HG02678 (cell line): Measurements from ENCODE around the gene RAP2A.
A peak's percentile ranks its signal among the peaks of the same experiment; 100 is the strongest.

Experiments used
- ATAC-seq: cut with Tn5 transposase; IDR thresholded peaks from one replicate; pipeline ENCODE4 v1.9.1; 2021; ENCODE audit warnings: mild to moderate bottlenecking, moderate library complexity; ENCODE audit not compliant: unreplicated experiment

RAP2A gene

GRCh38 chr13:97492684-97493371 is 58.9 kb downstream of the RAP2A start:
- ATAC-seq = peak; percentile 12

DNA sequence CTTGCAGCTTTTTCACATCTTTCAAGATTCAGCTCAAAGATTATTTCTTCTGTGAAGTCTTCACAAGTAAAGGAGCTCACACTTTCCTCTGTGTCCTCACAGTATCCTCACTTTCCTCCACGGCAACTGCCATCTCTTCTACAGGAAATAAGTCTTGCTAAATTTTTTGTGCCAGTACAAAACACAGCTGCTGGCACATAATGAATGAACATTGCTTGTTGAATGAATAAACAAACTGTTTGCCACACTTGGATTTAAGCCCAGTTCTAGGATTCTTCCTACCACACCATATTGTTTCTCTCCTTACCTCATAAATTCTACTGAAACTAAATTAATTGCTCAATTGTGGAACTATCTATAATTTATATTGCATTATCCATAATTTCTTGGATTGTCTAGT is 59.5 kb downstream of the RAP2A start:
- ATAC-seq = no peak

DNA sequence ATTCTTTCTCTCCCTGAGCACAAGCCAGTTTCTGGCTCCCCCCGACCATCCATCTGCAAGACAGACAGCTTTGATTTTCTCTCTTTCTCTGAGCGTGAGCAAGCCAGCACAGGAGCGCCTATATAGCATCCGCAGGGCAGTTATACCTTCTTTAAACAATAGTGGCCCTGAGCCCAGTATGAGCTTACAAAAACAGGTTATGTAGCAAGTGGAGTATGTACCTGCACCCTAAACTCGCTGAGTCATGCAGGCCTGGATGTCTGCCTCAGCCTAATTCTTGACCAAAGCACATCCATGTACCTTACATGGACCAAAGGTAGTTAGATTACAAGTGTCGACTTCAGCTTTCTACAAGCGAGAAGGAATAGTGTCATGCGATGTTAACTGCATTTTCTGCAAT is 61.7 kb downstream of the RAP2A start:
- ATAC-seq = no peak

- ATAC-seq = no peak
Observed at GRCh38 chr13:97496511-97496910, 62.5 kb downstream of the RAP2A start.

GRCh38 chr13:97497400-97497799 is 63.4 kb downstream of the RAP2A start:
- no peak for ATAC-seq

DNA sequence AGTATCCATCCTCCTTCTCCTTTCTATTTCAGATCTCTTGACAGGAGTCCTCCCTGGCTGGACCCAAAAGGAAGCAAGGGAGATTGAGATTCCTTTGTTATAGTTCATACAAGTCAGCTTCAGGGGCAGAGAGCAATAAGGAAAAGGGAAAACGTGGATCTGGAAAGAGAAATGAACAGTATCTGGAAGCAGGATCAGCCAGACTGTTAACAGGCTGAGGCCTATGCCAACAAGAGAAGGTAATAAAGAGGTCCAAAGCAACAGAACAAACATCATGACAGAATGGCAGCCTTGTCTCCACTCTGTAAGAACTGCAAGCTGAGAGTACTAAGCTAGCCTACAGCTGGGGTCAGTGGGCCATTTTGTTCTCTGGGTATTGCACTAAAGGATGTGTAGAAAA is 64.5 kb downstream of the RAP2A start:
- no peak for ATAC-seq

DNA sequence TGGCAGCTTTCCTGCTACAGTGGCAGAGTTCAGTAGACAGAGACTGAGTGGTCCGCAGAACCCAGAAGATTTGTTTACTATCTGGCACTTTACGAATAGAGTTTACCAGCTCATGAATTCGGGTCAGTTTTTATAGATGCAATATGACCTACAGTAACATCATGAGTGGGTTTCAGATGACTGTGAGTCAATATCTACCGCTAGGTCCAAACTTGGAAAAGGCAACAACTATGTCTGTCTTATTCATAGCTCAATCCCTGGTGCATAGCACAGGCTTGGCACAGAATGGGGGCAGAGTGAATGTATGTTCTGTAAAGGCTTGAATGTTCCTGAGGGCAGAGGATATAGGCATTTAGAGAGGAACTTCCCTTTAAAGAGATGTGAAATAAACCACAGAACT is 65.2 kb downstream of the RAP2A start:
- ATAC-seq = no peak

DNA sequence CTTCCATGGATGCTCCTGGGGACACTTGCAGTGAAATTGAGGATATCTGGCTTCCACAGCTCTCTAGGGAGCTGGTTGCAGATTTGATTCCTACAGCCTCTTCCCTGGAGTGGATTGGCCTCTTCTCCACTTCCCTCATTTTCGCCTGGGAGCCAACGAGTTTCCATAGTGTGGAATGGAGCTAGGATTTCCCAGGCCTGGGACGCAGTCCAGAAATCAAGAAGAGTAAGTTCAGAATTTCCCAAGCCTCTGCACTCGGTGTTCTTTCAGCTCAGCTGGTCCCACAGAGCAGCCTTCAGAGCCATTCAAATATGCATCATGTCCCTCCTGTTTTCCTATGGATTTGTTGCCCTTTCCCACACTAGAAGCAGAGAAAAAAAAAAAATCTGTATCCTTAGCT is 68.2 kb downstream of the RAP2A start:
- ATAC-seq = no peak

DNA sequence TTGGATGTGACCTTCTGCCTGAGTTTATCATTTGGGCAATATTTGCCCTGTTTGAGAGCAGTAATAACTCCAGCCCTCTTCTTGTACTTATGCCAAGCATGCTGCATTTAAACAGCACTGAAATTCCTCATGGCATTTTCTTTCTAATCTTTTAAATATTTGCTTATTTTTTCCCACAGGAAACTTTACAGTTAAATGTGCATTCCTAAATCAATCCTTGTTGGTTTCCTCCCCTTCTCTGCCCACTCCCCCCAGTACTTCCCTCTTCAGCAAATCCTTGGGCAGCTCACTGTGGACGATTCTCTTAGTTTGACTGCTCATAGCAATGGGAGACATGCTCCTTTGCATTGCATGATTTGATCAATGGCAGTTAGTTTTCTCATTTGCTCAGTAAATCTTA is 68.7 kb downstream of the RAP2A start:
- no peak for ATAC-seq

DNA sequence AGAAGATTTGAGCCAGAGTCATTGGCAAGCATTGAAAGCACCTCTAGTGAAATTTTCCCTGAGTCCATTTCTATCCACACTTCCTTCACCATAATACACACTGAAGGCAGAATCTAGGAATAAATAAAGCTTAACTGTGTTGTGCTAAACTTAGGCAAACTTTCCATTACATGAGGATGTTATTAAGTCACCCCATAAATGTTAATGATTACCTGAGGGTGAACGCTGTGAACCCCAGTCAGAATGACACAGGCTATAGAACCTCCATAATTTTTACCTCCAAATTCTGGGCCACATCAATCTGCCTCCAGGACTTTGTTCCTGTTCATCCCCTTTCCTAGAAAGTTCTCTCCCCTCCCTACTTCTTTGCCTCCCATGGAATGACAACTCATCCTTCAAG is 71.0 kb downstream of the RAP2A start:
- ATAC-seq = peak; percentile 62

DNA sequence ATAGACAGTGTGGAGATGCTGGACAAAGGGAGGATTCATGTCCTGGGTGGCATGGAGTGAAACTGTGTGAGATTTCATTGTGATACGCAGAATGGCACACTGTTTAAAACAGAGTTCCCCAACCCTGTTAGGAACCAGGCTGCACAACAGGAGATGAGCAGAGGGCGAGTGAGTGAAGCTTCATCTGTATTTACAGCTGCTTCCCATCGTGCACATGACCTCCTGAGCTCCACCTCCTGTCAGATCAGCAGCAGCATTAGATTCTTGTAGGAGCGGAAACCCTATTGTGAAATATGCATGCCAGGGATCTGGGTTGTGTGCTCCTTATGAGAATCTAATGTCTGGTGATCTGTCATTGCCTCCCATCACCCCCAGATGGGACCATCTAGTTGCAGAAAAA is 72.5 kb downstream of the RAP2A start:
- no peak for ATAC-seq

GRCh38 chr13:97512732-97513131 is 78.8 kb downstream of the RAP2A start:
- no peak for ATAC-seq

DNA sequence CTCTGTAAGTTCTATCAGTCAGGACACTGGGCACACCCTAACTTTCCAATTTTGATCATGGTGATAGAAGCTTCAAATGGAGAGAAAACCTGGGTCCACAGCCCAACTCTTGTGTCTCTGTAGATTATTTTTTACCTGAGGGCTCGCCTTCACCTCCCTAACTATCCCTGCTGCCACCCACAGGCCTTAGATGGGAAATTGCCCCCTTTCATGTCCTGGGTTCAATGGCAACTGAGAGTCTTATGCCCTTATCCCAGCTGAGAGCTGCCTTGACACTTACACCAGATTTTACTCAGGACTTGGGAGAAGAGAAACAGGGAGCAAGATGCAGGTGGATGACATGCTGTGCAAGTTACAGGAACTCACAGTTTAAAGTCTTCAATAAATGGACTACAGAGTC is 81.7 kb downstream of the RAP2A start:
- ATAC-seq = no peak

DNA sequence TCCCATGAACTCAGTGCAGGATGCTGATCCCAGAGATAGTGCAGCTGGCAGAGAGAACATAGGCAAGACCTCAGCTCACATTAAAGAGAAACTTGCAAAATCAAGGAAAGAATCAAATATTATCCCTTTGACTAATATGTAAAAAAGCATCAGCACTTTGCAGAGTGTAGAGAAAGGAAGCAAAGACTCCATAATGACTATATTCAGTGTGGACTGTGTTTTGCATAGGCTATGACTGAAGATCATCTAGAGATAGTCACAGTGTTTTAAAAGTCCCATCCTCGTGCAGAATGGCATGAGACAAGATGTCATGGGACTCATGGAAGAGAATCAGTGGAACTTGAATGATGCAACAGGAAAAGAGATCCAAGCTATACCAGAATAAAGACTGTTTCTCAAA is 84.0 kb downstream of the RAP2A start:
- ATAC-seq = no peak
